ENCODE data around the gene CFAP65.

DNA sequence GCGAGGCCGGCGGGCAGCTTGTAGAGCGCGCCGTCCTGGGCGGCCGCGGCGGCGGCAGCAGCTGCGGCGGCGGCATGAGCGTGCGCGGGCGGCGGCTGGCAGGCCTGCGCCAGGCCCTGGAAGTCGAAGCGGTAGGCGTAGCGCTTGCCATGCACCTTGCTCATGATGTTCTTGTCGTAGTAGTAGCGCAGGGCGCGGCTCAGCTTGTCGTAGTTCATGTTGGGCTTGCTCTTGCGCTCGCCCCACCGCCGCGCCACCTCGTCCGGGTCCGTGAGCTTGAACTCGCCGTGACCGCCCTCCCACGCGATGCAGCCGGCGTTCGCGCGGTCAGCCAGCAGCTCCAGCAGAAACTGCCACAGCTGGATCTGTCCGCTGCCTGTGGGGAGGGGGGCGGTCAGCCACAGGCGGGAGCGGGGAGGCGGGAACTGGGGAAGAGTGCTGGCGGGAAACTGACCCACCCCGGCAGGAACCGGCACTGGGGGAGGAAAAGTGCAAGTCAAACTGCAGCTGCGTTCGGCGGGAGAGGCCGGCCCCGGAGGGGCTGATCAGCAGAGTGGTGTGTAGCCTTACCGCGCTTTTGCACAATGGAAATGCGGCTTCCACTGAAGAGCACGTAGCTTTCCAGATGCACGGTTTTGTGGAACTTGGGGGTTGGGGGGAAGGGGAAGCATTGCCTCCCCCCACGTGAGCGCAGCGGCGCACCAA lies 59.3 kb downstream of the CFAP65 start:
- TF ChIP-seq, protein P1, sequence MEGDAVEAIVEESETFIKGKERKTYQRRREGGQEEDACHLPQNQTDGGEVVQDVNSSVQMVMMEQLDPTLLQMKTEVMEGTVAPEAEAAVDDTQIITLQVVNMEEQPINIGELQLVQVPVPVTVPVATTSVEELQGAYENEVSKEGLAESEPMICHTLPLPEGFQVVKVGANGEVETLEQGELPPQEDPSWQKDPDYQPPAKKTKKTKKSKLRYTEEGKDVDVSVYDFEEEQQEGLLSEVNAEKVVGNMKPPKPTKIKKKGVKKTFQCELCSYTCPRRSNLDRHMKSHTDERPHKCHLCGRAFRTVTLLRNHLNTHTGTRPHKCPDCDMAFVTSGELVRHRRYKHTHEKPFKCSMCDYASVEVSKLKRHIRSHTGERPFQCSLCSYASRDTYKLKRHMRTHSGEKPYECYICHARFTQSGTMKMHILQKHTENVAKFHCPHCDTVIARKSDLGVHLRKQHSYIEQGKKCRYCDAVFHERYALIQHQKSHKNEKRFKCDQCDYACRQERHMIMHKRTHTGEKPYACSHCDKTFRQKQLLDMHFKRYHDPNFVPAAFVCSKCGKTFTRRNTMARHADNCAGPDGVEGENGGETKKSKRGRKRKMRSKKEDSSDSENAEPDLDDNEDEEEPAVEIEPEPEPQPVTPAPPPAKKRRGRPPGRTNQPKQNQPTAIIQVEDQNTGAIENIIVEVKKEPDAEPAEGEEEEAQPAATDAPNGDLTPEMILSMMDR (IDR thresholded peaks at IDR 0.05), result no peak
- TF ChIP-seq FOXJ3 (CRISPR knock-in tag; IDR thresholded peaks at IDR 0.05; ENCODE audit: borderline replicate concordance) (no peak), ZBTB21 (CRISPR knock-in tag; IDR thresholded peaks at IDR 0.05; ENCODE audit: borderline replicate concordance) (no peak), MAX (CRISPR knock-in tag; IDR thresholded peaks at IDR 0.05) (no peak), RELA (CRISPR knock-in tag; IDR thresholded peaks at IDR 0.05; ENCODE audit: borderline replicate concordance) (no peak), PRRX2 (CRISPR knock-in tag; IDR thresholded peaks at IDR 0.05) (no peak), ARID4B (CRISPR knock-in tag; IDR thresholded peaks at IDR 0.05; ENCODE audit: borderline replicate concordance) (no peak), ZNF416 (CRISPR knock-in tag; IDR thresholded peaks at IDR 0.05) (no peak), CREB1 (CRISPR knock-in tag; IDR thresholded peaks at IDR 0.05) (no peak), SMAD3 (CRISPR knock-in tag; IDR thresholded peaks at IDR 0.05; ENCODE audit: borderline replicate concordance) (no peak)
